ENCODE measurements around the gene FMNL3.

FMNL3 gene

GRCh38 chr12:49642370-49642802, 64.8 kb downstream of the FMNL3 start:
- no peak overlapping the region for H3K4me3 ChIP-seq (ENCODE audit: low read depth, low read length)
- no peak for DNase-seq (ENCODE audit: low read depth)

GRCh38 chr12:49641748-49642369, 65.3 kb downstream of the FMNL3 start:
- H3K4me3 ChIP-seq (ENCODE audit: low read depth, low read length), result no peak overlapping the region
- DNase-seq (ENCODE audit: low read depth), result no peak

DNA sequence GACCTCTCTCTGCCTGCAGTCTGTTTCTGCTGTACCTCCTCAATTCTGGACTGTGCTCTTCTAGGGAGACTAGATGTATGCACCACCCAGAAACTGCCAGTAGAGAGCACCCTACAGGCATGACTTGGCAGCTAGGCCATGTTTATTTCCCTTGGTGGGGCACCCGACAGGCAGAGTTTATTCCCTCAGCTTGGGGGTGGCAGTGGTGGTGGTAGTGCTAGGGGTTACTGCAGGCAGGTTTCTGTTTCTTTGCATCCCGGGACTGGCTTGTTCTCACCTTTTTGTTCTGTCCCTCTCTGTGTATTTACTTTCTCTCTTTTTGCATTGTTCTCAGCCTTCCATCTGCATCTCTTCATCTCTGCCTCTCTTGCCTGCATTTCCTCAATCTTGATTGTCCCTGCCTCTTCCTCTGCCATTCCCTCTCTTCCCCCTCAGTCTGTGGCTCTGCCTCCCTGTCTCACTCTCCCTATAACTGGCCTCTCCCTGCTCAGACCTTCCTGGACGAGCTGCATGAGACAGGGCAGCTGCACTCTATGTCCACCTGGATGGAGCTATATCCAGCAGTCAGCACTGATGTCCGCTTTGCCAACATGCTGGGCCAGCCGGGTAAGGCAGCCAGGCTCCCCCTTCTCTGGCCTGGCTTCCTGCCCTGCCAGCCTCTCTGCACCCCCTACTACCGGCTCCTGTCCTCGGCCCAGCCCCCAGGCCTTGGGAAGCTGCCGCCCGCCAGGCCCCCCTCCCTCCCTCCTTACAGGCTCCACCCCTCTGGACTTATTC, 70.0 kb downstream of the FMNL3 start:
- DNase-seq (ENCODE audit: low read depth), result no peak
- H3K4me3 ChIP-seq (ENCODE audit: low read depth, low read length), result no peak overlapping the region

DNA sequence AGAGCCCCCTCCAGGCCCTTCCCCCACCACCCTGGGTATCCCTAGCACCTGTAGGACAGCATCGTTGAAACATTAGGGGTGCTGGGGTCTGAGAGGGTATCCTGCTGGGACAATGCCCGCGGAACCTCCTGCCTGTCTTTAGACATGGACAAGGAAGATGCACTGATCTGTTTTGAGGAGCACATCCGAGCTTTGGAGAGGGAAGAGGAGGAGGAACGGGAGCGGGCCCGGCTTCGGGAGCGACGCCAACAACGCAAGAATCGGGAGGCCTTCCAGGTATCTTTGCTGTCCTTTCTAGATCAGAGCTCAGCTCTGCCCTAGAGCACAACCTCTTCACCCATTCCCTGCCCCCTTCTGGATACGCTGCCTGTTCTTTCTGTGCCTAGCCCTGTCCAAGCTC, 70.6 kb downstream of the FMNL3 start:
- H3K4me3 ChIP-seq (ENCODE audit: low read depth, low read length), result no peak overlapping the region
- no peak for DNase-seq (ENCODE audit: low read depth)

DNA sequence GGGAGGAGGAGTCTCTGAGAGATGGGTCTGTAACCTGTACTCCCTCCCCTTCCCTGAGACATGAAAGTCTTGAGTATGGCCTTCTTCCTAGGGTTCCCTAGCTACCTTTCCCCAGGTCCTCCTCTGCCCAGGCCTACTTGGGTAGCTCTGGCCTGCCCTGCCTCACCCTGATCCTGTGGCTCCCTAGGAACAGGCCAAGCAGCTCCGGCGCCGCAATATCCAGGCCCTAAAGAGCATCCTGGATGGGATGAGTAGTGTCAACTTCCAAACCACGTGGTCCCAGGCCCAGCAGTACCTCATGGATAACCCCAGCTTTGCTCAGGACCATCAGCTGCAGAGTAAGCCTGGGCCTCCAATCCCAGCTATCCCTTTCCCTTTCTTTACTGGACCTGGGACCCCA, 71.5 kb downstream of the FMNL3 start:
- H3K4me3 ChIP-seq (ENCODE audit: low read depth, low read length), result no peak overlapping the region
- no peak for DNase-seq (ENCODE audit: low read depth)

GRCh38 chr12:49635036-49635435, 72.2 kb downstream of the FMNL3 start:
- no peak overlapping the region for H3K4me3 ChIP-seq (ENCODE audit: low read depth, low read length)

DNA sequence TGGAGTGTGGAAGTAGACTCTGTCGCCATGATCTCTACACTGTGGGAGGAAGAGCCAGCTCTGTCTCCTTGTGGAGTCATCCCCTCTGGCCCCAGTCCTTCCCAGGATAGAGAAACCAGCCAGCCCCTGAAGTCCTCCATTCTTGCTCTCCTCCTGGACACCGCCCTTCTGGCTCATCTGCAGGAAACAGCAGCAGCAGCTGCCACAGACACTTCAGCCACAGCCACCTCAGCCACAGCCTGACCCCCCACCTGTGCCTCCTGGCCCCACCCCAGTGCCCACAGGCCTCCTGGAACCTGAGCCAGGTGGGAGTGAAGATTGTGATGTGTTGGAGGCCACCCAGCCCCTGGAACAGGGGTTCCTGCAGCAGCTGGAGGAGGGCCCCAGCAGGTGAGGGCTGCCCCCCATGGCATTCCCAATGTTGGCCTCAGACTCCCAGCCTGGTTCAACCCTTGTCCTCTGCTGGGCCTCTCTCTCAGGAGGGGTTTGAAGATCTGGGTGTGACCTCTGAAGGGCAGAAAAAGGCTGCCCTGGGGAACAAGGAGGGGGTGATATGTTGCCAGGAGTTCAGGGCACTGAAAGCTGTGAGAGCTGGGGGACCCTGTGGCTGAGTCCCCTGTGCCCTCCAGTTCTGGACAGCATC, 73.4 kb downstream of the FMNL3 start:
- no peak overlapping the region for H3K4me3 ChIP-seq (ENCODE audit: low read depth, low read length)
- DNase-seq (ENCODE audit: low read depth), result no peak

More at GRCh38 chr12:49635036-49635435, 72.2 kb downstream of the FMNL3 start:
- no peak for DNase-seq (ENCODE audit: low read depth)

DNA sequence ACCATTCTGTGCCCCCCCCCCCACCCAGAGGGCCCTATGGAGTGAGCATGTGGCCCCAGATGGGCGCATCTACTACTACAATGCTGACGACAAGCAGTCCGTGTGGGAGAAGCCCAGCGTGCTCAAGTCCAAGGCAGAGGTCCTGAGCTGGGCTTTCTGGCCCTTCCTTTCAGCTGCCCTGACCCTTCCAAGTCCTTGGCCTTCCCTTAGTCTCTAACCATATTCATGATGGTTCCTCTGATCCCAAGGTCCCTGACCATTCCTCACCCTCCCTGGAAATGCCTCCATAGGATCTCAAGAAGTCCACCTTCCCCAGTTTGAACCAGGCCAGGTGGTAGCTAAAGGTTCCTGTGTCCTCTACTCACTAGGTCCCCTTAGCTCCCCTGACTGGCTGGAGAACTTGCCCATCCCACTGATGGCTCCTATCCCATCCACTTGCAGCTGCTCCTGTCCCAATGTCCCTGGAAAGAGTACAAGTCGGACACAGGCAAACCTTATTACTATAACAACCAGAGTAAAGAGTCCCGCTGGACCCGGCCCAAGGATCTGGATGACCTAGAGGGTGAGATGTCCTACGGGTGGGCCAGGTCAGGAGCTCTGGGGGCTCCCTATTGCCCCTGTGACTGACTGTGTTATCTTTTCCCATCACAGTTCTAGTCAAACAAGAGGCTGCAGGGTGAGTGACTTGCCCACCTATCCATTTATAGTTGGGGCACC, 74.1 kb downstream of the FMNL3 start:
- no peak for DNase-seq (ENCODE audit: low read depth)

DNA sequence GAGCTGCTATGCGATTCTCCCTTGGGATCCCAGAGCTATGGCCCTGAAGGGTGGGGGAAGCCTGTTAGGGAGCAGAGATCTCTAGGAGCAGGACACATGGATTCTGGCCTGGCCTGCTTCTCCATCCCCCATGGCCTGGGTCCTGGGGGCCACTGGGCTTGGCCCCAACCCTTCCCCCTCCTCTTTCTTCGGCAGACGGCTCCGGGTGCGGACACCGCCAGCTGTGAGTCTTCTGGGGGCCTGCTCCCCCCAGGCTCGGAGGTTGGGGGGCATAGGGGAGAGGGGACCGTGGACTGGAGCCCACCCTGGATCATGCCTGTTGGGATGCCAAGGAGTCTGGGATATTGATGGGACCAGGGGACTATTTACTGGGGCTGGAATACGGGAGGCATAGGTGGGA, 74.8 kb downstream of the FMNL3 start:
- no peak for DNase-seq (ENCODE audit: low read depth)
- no peak overlapping the region for H3K4me3 ChIP-seq (ENCODE audit: low read depth, low read length)

More for the DNA sequence above, 74.1 kb downstream of the FMNL3 start:
- no peak overlapping the region for H3K4me3 ChIP-seq (ENCODE audit: low read depth, low read length)

DNA sequence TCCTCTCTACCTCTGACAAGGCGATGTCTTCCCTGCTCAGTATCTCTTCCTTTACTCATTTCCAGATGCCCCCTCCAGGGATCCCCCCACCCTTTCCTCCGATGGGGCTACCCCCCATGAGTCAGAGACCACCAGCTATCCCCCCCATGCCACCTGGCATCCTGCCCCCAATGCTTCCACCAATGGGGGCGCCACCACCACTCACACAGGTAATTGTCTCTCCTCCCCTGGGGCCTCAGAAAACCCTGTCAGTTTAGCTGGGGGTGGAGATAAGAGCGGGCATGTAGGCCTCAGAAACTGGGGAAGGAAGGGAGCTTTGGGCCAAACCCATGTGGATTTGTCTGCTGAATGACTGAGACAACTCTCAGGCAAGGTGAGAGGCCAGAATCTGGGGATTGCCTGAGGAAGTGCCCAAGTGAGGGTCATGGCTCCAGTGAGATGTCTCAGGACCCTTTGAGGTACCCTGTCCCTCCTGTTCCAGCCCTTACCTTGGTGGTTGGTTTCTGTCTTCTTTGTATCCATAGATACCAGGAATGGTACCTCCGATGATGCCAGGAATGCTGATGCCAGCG, 75.8 kb downstream of the FMNL3 start:
- DNase-seq (ENCODE audit: low read depth), result no peak
- no peak overlapping the region for H3K4me3 ChIP-seq (ENCODE audit: low read depth, low read length)

DNA sequence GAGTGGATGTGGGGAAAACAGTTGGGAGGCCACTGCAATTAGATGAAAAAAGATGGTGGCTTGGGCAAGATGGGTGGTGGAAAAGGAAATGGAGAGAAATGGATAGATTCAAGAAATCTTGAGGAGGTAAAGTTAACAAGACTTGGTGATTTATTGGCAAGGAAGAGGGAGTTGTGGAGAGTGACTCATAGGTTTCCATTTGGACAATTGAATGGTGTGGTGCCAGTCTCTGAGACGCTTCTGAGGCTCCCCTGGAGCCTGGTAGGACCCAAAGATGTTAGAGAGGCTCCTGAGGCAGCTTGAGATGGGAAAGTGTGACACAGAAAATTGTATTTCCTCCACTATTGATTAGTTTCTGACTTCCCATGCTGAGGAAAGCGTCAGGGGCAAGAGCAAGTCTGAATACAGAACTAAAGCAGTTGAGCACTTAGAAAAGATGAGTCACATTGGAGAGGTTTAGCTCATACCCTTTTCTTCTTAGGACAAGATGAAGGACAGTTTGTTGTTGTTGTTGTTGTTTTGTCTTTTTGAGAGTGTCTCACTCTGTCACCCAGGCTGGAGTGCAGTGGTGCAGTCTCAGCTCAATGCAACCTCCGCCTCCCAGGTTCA, 79.3 kb downstream of the FMNL3 start:
- no peak for DNase-seq (ENCODE audit: low read depth)
- no peak overlapping the region for H3K4me3 ChIP-seq (ENCODE audit: low read depth, low read length)

- no peak for DNase-seq (ENCODE audit: low read depth)
- no peak overlapping the region for H3K4me3 ChIP-seq (ENCODE audit: low read depth, low read length)
Measured at GRCh38 chr12:49626836-49627235, 80.4 kb downstream of the FMNL3 start.

GRCh38 chr12:49626169-49626835, 80.9 kb downstream of the FMNL3 start:
- H3K4me3 ChIP-seq (ENCODE audit: low read depth, low read length), result no peak overlapping the region
- DNase-seq (ENCODE audit: low read depth), result no peak

DNA sequence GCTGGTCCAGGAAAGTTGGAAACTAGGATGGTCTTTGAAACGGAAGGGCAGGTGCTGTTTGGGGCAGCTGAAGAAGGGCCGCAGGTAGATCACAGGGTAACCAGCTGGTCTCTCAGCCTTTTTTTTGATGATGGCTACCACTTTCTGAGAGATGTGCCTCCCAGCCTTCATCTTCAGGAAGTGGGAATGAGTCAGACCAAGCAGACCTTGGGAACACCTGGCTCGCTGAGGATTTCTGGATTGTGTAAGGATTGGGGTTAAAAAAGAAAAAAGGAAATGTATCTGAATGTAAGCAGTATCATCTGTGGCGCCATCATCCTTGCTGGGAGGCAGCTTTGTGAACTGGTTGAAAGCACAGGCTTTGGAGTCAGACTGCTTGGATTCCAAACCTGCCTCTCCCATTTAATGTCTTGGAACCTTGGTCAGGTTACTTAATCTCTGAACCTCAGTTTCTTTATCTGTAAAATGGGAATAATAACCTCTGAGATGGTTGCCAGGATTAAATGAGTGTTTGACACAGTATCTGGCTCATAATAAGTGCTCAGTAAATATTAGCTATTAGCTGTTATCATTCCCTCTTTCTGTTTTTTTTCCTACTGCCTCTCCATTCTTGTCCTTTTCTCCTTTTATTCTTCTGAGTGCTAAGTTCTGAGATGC, 82.2 kb downstream of the FMNL3 start:
- DNase-seq (ENCODE audit: low read depth), result no peak
- H3K4me3 ChIP-seq (ENCODE audit: low read depth, low read length), result no peak overlapping the region

DNA sequence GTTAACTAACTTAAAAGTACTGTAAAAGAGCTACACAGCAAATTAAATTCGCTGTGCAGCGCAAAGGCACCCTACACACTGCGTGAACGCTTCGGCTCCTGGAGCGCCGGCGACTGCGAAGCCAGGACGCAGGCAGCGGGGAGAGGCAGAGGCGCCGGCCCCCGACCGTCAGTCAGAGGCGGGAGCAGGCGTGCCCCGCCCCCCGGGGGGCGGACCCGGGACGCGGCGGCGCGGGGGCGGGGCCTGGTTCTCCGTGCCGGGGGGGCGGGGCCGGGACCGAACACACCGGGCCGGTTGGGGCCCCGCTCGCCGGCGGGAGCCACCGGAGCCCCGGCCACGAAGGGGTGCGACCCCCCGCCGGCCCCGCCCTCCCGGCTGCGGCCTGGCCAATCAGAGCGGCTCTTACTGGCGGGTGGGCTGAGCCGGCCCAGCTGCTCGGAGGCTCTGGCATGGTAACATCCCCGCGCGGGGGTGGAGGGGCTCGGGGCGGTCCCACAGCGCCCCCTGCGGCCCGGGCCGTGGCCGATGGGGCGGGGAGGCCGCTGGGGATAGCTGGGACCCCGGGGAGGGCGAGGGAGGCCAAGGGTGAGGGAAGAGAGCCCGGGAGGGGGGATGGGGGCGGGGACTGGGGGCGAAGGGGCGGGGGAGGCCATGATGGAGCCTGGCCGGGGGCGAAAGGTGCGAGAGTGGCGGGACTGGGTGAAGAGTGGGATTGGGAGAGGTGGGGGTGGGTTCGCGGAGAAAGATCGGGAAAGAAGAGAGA, 83.9 kb downstream of the FMNL3 start, which contains the start of gene PRPF40B:
Gene PRPF40B, plus strand, starts transcription at position 420 of the 763 bp plus-strand sequence. Its CDS starts 30 bp downstream, at position 450.
- DNase-seq (ENCODE audit: low read depth), result no peak

DNA sequence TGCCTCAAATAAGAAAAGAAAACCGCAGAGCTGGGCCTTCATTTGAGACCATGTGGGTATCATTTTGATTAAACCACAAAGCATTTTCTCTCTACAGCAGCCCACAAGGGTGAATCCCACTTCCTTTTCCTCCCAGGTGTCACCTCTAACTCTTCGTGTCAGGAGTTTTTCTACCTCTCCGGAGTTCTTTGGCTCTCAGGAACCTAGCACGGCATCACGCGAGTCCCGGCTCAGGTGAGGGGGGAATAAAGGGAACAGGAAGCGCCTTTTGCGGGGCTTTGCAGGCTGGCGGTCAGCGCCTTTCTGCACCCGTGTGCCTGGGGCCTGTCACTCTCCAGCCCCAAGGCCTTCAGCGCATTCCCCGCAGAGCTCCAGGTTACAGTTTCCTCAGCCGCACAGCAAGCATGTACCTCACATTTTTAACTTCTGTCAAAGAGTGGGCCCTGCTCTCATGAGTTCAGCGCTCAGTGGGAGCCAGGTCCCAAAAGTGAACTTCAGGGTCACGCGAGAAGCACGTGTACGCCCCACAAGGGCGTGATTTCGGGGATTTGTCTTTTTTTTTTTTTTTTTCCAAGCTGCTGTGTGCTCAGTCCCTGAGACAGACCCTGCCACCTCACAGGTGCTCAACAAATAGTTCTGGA, 84.6 kb downstream of the FMNL3 start:
- peak overlapping the region; percentile 64 for H3K4me3 ChIP-seq (ENCODE audit: low read depth, low read length)
- DNase-seq (ENCODE audit: low read depth), result no peak

More for the DNA sequence above, 83.9 kb downstream of the FMNL3 start, which contains the start of gene PRPF40B:
- peak within 1 kb of the TSS; percentile 64 for H3K4me3 ChIP-seq (ENCODE audit: low read depth, low read length)

Measured in skeletal muscle cell (primary cell).